GM18520 (cell line): ENCODE measurements around the gene CDSN.
"Not testable (repeated sequence)": the region's sequence is repeated elsewhere in the genome, so short reads cannot be mapped to it uniquely, and the experiment has no call there.

Source experiments
- ATAC-seq: cut with Tn5 transposase; IDR thresholded peaks from one replicate; pipeline ENCODE4 v1.9.1; 2021; ENCODE audit not compliant: unreplicated experiment

The CDSN gene, protein sequence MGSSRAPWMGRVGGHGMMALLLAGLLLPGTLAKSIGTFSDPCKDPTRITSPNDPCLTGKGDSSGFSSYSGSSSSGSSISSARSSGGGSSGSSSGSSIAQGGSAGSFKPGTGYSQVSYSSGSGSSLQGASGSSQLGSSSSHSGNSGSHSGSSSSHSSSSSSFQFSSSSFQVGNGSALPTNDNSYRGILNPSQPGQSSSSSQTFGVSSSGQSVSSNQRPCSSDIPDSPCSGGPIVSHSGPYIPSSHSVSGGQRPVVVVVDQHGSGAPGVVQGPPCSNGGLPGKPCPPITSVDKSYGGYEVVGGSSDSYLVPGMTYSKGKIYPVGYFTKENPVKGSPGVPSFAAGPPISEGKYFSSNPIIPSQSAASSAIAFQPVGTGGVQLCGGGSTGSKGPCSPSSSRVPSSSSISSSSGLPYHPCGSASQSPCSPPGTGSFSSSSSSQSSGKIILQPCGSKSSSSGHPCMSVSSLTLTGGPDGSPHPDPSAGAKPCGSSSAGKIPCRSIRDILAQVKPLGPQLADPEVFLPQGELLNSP

DNA sequence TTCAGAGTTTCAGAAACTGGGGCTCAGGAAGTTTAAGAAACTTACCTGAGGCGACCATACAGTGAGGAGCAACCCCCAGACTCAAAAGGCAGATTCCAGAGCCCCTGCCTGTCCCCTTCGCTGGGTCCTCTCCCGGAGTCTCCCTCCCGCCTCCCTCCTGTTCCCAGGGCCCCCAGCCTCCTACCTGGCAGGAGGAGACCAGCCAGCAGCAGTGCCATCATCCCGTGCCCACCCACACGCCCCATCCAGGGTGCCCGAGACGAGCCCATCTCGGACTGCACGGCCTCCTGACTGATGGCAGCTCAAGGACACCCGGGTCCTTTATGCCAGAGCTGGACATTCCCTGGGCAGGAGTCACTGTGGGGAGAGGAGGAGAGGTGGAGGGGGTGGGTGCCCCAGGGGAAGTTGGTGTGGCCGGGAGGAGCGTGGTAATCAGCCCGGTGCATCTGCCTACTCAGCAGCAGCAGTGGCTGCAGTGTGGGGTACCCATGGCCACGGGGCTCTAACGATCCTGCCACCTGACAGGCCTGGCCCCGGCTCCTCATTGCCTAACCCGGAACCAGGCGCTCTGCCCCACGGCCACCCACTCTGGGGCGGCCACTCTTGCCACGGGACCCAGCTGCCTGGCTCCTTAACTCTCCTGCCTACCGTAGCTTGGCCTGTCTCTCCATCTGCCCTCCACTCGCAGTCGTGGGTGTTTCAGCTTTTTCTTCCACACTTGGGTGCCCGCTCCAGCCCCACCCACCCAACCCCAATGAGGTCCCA lies at the start of gene CDSN:
CDSN (minus strand) TSS at position 296 of the 765 bp plus-strand sequence; CDS start at position 269, 27 bp downstream.
- no peak for ATAC-seq

DNA sequence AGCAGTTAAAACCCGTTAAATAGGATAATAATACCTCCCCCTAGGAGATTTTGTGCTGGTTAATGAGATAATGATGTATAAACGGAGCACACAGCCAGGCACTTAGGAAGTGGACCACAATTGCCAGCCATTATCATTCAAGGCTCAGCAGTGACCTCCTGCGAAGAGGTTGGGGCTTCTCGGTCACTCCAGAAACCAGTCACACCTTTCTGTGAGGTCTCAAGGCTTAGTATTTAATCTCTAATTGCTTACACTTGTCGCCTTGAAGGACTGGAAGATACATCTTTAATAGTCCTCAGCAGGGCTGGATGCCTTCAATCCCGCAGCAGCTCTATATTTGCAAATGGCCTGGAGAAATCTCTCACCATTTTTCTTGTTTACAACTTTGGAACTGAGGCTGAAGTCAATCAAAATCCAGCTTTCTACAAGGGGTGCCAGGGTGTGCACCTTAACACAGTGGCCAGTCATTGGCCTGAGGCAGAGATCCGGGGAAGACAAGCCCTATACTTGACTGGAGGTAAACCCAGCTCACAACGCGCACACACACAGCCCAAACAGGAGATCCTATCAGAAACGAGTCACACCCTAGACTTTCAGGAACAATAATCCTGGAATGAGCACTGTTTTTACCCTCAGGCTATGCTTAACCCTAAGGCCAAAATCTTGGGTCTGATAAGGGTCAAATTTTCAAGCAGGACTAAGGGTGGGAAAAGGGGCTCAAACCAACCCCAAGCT lies 49.0 kb upstream of the CDSN start:
- ATAC-seq: no peak

DNA sequence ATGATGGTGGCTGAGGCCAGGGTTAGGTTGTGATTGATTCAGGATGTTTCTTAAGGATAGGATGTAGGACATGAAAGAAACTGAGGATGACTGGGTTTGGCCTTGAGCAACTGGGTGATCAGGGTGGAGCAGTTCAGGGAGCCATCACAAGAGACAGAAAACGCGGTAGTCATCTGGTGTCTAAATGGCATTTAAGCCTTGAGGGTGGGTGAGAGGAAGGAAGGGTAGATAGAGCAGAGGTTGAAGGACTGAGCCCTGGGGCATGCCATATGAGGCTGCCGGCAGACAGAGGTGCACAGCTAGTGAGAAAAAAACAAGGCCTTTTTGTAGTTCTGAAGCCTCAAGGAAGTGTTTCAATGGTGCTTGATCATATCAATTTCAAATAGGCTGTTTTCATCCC lies 48.4 kb upstream of the CDSN start:
- no peak for ATAC-seq

DNA sequence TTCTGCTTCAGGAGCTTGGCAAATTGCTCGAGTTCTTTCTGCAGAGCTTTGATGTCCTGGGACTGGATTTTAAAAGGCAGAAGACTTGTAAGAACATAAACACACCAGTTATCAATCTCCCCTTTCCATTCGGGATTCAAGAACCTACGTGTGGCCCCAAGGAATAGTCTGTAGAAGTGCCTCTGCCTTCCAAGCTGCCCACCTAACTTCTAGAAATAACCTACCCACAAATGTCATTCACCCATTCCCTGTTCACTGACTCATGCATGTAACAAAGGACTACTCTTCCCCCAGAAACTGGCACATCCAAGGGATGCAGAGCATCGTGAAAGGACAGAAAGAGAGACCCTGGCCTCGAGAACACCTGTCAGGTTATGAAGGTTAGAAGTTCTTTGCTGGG lies 45.7 kb upstream of the CDSN start:
- ATAC-seq: no peak

DNA sequence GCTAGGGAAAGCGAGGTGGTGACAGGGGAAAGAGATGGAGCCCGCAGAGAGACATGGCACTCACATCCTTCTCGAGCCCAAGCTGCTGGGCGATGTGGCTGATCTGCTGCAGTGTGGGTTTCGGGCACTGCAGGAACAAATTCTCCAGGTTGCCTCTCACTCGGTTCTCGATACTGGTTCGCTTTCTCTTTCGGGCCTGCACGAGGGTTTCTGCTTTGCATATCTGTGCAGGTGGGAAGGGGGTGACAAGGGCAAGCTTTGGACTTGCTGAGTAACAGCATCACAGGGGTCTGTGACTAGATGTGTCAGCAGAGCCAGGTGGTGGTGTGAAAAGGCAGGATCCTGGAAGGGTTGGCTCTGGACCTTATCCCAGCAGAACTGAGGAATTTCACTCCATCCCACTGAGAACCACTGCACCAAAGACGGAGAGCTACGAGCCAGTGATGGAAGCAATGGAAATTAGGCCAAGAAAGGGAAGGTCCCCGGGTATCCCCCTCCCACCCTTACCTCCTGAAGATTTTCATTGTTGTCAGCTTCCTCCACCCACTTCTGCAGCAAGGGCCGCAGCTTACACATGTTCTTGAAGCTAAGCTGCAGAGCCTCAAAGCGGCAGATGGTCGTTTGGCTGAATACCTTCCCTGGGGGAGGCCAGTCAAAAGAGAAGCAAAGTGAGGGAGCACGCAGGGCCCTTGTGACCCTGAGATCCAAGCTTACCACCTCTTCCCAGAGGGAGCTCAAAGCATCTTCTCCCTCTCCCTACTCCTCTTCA lies 45.0 kb upstream of the CDSN start:
- peak; percentile 69 for ATAC-seq

DNA sequence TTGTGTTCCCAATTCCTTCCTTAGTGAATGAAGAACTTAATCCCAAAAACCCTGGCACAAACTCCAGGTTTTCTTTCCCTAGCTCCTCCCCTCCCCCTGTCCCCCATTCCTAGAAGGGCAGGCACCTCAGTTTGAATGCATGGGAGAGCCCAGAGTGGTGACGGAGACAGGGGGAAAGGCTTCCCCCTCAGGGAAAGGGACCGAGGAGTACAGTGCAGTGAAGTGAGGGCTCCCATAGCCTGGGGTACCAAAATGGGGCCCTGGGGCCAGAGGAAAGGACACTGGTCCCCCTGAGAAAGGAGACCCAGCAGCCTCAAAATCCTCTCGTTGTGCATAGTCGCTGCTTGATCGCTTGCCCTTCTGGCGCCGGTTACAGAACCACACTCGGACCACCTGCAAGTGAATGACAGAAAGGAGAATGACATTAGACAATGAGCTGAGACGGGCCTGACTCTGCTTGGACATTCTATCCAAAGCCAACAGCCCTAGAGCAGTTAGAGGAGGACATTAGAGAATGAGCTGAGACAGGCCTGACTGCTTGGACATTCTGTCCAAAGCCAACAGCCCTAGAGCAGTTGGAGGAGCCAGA lies 44.3 kb upstream of the CDSN start:
- not testable (repeated sequence) for ATAC-seq

DNA sequence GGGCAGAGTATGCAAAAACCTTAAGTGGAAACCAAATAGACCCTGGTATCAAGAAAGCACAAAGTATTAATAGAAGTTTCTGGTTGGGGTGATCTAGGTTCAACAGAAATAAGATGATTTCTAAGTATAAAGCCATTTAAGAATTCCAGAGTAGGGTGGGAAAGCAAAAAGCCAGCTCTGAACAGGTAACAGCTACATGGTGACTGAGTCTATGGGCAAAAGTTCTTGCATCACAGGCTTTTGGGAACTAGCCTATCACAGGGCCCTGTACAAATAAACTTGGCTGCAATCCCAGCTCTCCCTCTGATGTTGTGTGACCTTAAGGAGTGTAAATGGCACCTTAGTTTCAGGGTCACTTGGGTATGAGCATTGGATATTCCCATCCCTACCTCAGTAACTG lies 43.7 kb upstream of the CDSN start:
- no peak for ATAC-seq

DNA sequence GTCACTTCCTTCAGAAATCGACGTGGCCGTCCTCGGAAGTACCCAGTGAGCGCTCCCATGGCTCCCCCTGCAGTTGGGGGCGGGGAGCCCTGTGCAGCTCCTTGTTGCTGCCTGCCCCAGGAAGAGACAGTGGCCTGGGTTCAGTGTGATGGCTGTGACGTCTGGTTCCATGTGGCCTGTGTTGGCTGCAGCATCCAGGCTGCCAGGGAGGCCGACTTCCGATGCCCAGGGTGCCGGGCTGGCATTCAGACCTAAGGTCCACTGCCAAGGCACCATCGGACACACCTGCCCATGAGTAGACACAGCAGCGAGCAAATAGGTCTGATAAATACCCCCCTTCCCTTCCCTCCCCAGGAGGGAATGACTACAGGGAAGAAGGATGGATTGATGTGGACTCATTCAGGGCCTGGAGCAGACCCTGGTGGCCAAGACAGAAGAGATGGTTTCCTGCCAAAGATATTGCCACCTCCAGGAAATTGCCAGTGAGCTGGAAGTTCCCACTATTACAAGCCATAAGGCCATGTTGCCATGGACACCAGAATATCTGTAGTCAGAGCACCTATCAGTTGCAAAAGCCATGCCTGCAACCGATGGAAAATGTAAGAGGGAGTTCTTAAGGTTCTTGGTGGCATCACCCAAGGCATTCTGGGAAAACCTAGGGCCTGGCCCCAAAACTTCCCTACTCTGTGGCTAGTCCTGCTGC lies 42.4 kb upstream of the CDSN start:
- ATAC-seq: no peak

DNA sequence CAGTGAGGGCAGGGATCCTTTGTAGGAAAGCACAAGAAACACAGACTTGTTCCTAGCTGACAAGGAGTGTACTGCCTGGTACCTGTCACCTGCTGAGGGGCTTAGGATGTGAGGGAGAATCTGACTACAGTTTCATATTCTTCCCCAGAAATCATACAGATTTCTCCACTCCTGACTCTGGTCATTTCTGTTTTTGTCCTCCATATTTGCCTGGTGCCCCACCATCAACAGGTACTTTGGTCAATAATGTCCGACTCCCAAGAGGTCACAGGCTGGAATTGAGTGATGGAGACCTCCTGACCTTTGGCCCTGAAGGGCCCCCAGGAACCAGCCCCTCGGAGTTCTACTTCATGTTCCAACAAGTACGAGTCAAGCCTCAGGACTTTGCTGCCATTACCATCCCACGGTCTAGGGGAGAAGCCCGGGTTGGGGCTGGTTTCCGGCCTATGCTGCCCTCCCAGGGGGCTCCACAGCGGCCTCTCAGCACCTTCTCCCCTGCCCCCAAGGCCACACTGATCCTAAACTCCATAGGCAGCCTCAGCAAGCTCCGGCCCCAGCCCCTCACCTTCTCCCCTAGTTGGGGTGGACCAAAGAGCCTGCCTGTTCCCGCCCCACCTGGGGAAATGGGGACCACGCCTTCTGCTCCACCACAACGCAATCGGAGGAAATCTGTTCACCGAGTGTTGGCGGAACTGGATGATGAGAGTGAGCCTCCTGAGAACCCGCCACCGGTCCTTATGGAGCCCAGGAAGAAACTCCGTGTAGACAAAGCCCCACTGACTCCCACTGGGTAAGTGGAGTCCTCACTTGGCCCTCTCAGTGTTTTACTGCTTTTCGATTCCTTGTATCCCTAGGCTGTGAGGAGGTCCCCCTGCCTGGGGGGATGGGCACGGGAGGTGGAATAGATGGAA lies 41.2 kb upstream of the CDSN start:
- ATAC-seq: no peak

DNA sequence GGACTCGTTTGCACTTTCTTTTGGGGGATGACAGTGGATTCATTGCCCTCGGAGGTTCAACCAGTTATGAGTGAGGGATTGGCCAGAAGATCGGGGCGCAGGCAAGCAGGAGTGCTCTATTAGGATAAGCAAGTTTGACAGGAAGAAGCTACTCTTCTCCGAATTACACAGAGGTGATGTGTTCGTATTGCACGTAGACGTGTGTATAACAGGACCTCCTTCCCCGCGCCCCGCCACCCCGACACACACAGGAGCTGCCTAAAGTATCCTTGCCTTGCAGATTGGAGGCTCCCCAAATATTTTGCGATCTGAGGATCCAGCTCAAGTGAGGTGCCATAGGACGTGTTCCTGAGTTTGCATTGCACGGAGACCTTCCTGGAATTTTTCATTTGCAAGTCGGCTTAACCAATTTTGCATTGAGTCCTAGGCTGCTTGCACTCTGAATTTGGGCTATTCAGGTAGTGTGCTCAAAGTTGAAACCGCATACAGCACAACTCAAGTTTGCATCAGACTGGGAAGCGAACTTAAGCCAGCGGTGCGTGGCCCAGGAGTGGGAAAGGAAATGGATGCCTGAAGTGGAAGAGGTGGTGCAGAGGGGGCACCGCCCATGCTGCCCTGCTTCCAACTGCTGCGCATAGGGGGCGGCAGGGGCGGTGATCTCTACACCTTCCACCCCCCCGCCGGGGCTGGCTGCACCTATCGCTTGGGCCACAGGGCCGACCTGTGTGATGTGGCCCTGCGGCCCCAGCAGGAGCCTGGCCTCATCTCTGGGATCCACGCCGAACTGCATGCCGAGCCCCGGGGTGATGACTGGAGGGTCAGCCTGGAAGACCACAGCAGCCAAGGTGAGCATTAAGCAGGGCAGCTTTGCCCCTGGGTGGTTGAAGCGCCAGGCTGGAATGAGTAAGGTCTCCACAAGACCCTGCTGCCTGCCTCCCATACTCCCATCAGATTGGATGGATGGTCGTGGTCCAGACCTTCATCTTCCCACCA lies 38.9 kb upstream of the CDSN start:
- no peak for ATAC-seq

DNA sequence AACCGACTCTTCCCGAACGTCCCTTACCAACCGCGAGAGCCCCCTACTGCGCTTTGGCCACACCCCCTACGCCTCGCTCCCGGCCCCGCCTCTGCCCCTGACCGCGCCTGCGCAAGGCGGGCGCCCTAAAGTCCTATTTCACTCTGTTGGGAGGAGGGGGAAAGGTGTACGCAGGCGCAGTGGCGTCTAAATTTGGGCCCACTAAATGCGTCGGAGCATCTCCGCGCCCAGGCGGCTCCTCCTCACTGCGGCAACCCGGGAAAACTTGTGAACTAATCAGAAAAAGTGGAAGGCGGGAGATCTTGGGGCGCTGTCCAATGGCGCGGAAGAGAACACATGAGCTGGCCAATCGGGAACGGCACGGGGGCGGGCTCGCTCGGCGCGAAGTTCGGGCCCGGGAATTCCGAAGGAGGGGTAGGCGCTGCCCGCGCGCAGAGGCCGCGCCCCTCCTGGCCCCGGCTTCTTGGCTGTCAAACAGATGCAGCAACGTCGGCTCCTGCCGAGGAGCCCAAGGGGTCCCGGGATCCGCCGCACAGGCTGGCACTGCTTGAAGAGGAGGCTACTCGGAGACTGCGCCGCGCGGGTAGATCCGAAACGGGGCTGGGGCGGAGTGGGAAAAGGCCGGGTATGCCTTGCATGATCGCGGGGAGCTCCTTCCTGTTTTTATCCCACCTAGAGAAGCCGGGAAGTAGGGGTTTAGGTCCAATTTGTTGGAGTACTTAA lies 38.1 kb upstream of the CDSN start, which contains the start of gene TCF19:
TCF19 (plus strand) TSS at position 450 of the 723 bp plus-strand sequence. CDS start 881 bp downstream, outside the sequence.
- peak; percentile 90 for ATAC-seq

DNA sequence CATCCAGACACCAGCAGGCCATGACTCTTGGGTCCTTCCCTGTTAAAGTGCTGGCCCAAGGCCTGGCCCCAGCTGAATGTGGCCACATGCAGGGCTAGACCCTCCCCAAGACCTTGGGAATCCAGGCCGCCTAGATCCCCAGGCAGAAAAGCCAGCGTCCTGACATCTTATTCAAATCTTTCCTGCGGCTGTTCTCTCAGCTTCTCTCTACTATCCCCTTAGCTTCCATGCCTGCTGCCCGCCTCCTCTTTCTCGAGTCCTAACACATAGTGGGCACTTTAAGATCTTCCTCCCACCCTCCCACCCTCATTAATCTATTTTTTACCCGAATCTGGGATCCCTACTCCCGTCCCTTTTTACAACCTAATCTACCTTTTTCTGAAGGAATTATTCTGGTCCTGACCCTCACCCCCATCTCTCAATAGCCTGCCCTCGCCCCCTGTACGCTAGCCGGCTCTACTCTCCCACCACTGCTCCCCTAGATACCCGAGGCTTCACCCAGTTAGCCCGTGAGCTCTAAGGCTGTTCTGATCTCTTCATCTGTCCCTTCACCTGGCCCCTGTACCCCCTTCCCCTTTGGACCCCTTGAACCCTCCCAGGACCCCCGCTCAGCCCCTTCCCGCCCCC lies 37.4 kb upstream of the CDSN start, which contains the start of gene CCHCR1:
CCHCR1 (minus strand) TSS at position 290 of the 627 bp plus-strand sequence; CDS start at position 88, 202 bp downstream.
- ATAC-seq: no peak

DNA sequence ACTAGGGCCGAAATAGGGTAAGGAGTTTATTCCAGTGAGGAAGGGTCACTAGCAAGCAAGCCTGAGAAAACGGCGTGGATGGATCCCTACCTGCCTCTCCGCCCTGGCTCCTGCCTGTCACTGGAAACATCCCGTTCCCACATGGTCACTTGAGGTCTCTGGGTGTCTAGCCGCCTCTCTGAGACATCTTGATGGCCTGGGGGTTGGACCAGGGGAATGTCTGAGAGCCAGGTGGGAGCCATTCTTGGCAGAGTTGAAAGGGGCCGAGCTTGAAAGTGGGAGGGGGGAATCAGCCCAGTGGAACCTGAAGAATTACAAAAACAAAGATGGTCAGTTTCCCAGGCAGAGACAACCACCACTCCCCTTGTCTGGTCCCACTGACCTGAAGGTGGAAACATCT lies 36.4 kb upstream of the CDSN start:
- ATAC-seq: no peak

DNA sequence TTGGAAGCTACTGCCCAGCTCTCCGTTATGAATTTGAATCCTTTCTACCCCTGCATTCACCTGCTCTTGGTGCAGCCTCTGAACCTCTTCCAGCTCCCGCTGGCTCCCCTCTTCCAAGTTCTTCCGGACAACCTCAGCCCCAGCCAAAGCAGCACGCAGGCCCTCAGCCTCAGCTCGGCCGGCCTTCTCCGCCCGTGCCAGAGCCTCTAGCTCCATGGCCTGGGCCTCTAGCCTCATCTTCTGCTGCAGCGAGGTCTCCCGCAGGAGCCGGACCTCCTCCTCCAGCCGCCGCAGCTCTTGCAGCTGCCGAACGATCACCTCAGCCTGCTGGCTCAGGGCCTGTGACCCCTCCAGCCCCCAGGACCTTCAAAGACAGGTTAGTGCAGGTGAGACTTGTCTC lies 34.2 kb upstream of the CDSN start:
- ATAC-seq: no peak

DNA sequence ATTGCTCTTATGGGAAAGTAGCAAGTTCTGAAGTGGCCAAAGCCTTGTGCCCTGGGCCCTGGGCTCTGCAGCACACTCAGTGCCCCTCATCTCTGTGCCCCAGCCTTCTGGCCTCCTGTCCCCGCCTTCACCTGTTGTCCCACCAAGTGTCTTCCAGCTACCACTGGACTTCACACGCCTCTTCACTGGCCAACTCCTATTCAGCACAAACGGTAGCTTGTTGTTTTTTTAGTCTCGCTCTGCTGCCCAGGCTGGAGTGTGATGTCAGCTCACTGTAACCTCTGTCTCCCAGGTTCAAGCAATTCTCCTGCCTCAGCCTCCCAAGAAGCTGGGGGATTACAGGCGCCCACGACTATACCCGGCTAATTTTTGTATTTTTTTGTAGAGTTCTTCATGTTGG lies 32.5 kb upstream of the CDSN start:
- no peak for ATAC-seq
